Vagina (tissue), 2 donors: ENCODE measurements around the gene EMB.

Experiments
- CTCF ChIP-seq, 3 experiments: fragments of 450-650 bp in 2 of 3; fragments of 200-600 bp in 1 of 3; sonication (generic) in 1 of 3; IDR thresholded peaks; one replicate each; pipeline ENCODE4 v1.5.1; 2017 to 2019; ENCODE audit warnings: antibody characterized with exemption in 3 of 3, mild to moderate bottlenecking in 2 of 3, moderate library complexity in 2 of 3
- POLR2A ChIP-seq, 2 donors: fragments of 450-650 bp; IDR thresholded peaks; one replicate each; pipeline ENCODE4 v1.6.1; 2017; ENCODE audit warnings: antibody characterized with exemption in 2 of 2, mild to moderate bottlenecking in 2 of 2, moderate library complexity in 2 of 2
- POLR2AphosphoS5 ChIP-seq, 2 donors: sonication (generic); formaldehyde crosslinking; IDR thresholded peaks; one replicate each; pipeline ENCODE4 v1.9.0; 2017; ENCODE audit warnings: antibody characterized with exemption in 2 of 2, mild to moderate bottlenecking in 2 of 2, low read depth in 1 of 2; ENCODE audit not compliant: insufficient read depth in 1 of 2

DNA sequence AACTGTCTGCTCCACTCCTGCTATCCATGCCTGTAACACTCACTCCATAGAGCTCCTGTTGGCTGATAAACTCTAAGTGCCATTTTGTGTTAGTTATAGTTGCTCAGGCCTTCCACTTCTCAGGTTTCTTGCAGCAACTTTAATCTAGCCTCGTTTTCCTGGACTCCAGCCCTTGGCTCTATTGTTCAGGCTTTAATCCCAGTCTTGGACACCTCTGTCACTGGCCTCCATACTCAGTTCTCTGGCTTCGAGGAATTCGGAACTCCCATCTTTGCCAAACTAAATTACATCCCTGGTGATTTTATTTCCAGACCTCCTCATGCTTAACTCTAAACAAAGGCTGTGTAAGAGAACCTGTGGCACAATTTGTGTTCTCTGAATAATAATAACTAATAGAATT lies 39.8 kb downstream of the EMB start:
- TF ChIP-seq CTCF (IDR thresholded peaks at IDR 0.05), result no peak
- no peak for TF ChIP-seq POLR2A (IDR thresholded peaks at IDR 0.05)
- no peak for TF ChIP-seq POLR2AphosphoS5 (IDR thresholded peaks at IDR 0.05; ENCODE audit: insufficient read depth in 1 of 2, low read depth in 1 of 2)
